H1 (cell line): ENCODE data around the gene RNF186. TPM values are rescaled to one million over a fixed set of nuclear protein-coding genes. Genes with fewer than 3 reads are reported as not detected.

ENCODE experiments used
- CHD7 ChIP-seq: fragments of 300-600 bp; sonication (generic); IDR thresholded peaks from 2 replicates; pipeline ENCODE4 v1.7.1; 2012; ENCODE audit warnings: low read length, moderate library complexity, mild to moderate bottlenecking, inconsistent platforms; ENCODE audit not compliant: insufficient replicate concordance
- MAFK ChIP-seq: IDR thresholded peaks from 2 replicates; pipeline ENCODE4 v1.6.1; 2012; ENCODE audit warnings: low read depth, mild to moderate bottlenecking, improper control_type of control experiment, low read length
- TCF12 ChIP-seq: IDR thresholded peaks from 2 replicates; pipeline ENCODE4 v1.6.1; 2011; ENCODE audit warnings: low read depth, mild to moderate bottlenecking, low read length
- polyA plus RNA-seq, 7 experiments: library from polyadenylated mRNA; depleted of rRNA in 3 of 7; stranded (reverse) in 5 of 7; unstranded in 2 of 7; fragments of >200 nt in 5 of 7; fragments of 200-250 nt in 2 of 7; gene quantifications; 1 replicate in 5 of 7; 2 replicates in 1 of 7; 4 replicates in 1 of 7; pipeline versions ENCODE4 v1.2.1 to v1.2.3, GENCODE V29; 2011 to 2013; ENCODE audit warnings: missing spikeins in 2 of 7, mixed read lengths in 2 of 7
- total RNA-seq: library from RNA; stranded (reverse); fragmentation: NEBNext Ultra II Directional; extraction: Animal tissue kit (Norgen Biotek cat#: 25700); gene quantifications from 2 replicates; pipeline ENCODE4 v1.2.1, GENCODE V29; 2021

RNF186 gene
- total and polyA plus RNA-seq, 2 of the 8 experiments (the other 6 are each of a cell fraction or from before 2014, with no cell fraction given) = not detected

- TF ChIP-seq CHD7 (no peak), TCF12 (no peak), MAFK (no peak)
- TF ChIP-seq, all 59 proteins: peak for 0
Measured at GRCh38 chr1:19809044-19809750, 5.9 kb downstream of the RNF186 start (continued).
